Fibroblast of lung (primary cell): Measurements from ENCODE around the gene MAN2C1. TPM values are rescaled to one million over a fixed set of nuclear protein-coding genes. Genes with fewer than 3 reads are reported as not detected.

Experiments
- DNase-seq, 2 donors: peaks; one replicate each; pipeline versions ENCODE4 v3.0.0 to v3.0.0-alpha.2; 2010; ENCODE audit warnings: low read depth in 2 of 2
- H2AFZ ChIP-seq: 2 replicates; pipeline ENCODE4 v1.5.1; 2012; ENCODE audit warnings: low read length, control low read depth, inconsistent platforms
- H3K27ac ChIP-seq: 2 replicates; pipeline ENCODE4 v1.5.1; 2011; ENCODE audit warnings: low read length, control low read depth; ENCODE audit not compliant: insufficient read depth
- H3K27me3 ChIP-seq: 2 replicates; pipeline ENCODE4 v1.5.1; 2011; ENCODE audit warnings: mild to moderate bottlenecking, low read length; ENCODE audit not compliant: control insufficient read depth, insufficient read depth
- H3K36me3 ChIP-seq: 2 replicates; pipeline ENCODE4 v1.5.1; 2011; ENCODE audit warnings: low read length; ENCODE audit not compliant: control insufficient read depth, insufficient read depth
- H3K4me1 ChIP-seq: 2 replicates; pipeline ENCODE4 v1.5.1; 2011; ENCODE audit warnings: low read length; ENCODE audit not compliant: control insufficient read depth, insufficient read depth; ENCODE audit errors: extremely low read depth
- H3K4me2 ChIP-seq: 2 replicates; pipeline ENCODE4 v1.5.1; 2011; ENCODE audit warnings: low read length, control low read depth; ENCODE audit not compliant: insufficient read depth; ENCODE audit errors: extremely low read depth
- H3K4me3 ChIP-seq, 4 experiments: fragments of 200-600 bp in 1 of 4; sonication (generic) in 1 of 4; replicated peaks in 1 of 4; 2 replicates each; pipeline ENCODE4 v1.5.1; 2011 to 2016; ENCODE audit warnings: low read length in 4 of 4, low read depth in 3 of 4, mild to moderate bottlenecking in 3 of 4, control low read depth in 2 of 4, inconsistent platforms in 1 of 4, mixed read lengths in 1 of 4; ENCODE audit not compliant: insufficient read depth in 1 of 4; ENCODE audit errors: control extremely low read depth in 1 of 4
- H3K79me2 ChIP-seq: 2 replicates; pipeline ENCODE4 v1.5.1; 2012; ENCODE audit warnings: mild to moderate bottlenecking, low read length, inconsistent platforms; ENCODE audit not compliant: control insufficient read depth, insufficient read depth
- H3K9ac ChIP-seq: 2 replicates; pipeline ENCODE4 v1.5.1; 2011; ENCODE audit warnings: mild to moderate bottlenecking, low read length, control low read depth; ENCODE audit not compliant: insufficient read depth
- H3K9me3 ChIP-seq: 2 replicates; pipeline ENCODE4 v1.5.1; 2012; ENCODE audit warnings: low read depth, low read length; ENCODE audit not compliant: control insufficient read depth, insufficient read depth
- H4K20me1 ChIP-seq: 2 replicates; pipeline ENCODE4 v1.5.1; 2011; ENCODE audit warnings: low read length; ENCODE audit not compliant: control insufficient read depth, insufficient read depth; ENCODE audit errors: extremely low read depth
- EZH2 ChIP-seq: IDR thresholded peaks from 2 replicates; pipeline ENCODE4 v1.5.1; 2012; ENCODE audit warnings: low read length, control low read depth, mild to moderate bottlenecking; ENCODE audit errors: missing control alignments
- polyA plus RNA-seq, 2 donors: library from polyadenylated mRNA; depleted of rRNA in 1 of 2; stranded (reverse) in 1 of 2; unstranded in 1 of 2; fragments of >200 nt; gene quantifications; 2 replicates each; pipeline ENCODE4 v1.2.1, GENCODE V29; 2011 to 2012; ENCODE audit warnings: missing spikeins in 1 of 2
- total RNA-seq: library from RNA; depleted of rRNA; stranded (reverse); fragments of >200 nt; gene quantifications from 2 replicates; pipeline ENCODE4 v1.2.1, GENCODE V29; 2014
- TF ChIP-seq, protein P1 (sequence below), 2 donors: IDR thresholded peaks in 1 of 2; conservative IDR thresholded peaks in 1 of 2; 1 replicate in 1 of 2; 2 replicates in 1 of 2; pipeline ENCODE4 v1.5.1; 2011 to 2012; ENCODE audit warnings: low read length in 2 of 2, control low read depth in 1 of 2, inconsistent platforms in 1 of 2, low read depth in 1 of 2, mild to moderate bottlenecking in 1 of 2

The MAN2C1 gene
- total and polyA plus RNA-seq, 2 donors (not counting 1 experiment from before 2014, with no cell fraction given): 40.6 to 124 TPM

DNA sequence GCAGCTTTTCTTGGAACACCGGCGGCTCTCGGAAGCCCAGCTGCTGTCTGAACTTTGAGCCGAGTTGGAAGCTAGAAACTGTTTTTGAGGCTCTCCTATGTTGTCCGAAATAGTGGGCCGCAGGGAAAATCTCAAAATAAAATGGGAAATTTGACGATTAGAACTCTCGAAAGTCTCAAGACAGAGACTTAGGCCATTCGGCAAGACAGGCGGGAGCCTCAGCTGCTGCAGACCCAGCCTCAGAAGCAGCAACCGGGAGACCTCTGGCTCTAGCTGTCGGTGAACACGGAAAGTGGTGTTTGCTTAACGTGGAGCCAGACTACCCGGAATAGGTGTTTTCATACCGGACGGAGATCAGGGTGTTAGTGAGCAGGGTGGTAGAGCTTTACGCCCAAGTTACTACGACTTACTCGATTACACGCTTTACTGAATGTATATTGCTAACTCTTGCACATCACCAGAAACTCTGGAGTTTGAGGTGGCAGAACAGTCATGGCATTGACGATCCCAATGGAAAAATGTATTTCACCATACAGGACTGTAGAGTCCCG is 357 bp upstream of the MAN2C1 start:
- Histone ChIP-seq H3K79me2 (peaks cover 8% of the 10 kb centered on the region), H3K9me3 (no peaks in the 10 kb centered on the region), H3K4me2 (peak overlapping the region; percentile 100), H3K4me3 (peak overlapping the region; percentile 63 to 88 (median 73)), H4K20me1 (no peaks in the 10 kb centered on the region), H3K4me1 (peaks cover 9% of the 10 kb centered on the region), H3K36me3 (peaks cover 16% of the 10 kb centered on the region), H3K27me3 (no peaks in the 10 kb centered on the region), H2AFZ (peak overlapping the region; percentile 73), H3K9ac (peak overlapping the region; percentile 92), H3K27ac (peak overlapping the region; percentile 86)
- TF ChIP-seq EZH2: no peak
- TF ChIP-seq, protein P1, sequence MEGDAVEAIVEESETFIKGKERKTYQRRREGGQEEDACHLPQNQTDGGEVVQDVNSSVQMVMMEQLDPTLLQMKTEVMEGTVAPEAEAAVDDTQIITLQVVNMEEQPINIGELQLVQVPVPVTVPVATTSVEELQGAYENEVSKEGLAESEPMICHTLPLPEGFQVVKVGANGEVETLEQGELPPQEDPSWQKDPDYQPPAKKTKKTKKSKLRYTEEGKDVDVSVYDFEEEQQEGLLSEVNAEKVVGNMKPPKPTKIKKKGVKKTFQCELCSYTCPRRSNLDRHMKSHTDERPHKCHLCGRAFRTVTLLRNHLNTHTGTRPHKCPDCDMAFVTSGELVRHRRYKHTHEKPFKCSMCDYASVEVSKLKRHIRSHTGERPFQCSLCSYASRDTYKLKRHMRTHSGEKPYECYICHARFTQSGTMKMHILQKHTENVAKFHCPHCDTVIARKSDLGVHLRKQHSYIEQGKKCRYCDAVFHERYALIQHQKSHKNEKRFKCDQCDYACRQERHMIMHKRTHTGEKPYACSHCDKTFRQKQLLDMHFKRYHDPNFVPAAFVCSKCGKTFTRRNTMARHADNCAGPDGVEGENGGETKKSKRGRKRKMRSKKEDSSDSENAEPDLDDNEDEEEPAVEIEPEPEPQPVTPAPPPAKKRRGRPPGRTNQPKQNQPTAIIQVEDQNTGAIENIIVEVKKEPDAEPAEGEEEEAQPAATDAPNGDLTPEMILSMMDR (conservative IDR thresholded peaks at IDR 0.05 in 1 of 2, IDR thresholded peaks at IDR 0.05 in 1 of 2; ENCODE audit: low read depth in 1 of 2, low read length in 2 of 2): no peak
- peak; percentile 19 to 39 for DNase-seq

DNA sequence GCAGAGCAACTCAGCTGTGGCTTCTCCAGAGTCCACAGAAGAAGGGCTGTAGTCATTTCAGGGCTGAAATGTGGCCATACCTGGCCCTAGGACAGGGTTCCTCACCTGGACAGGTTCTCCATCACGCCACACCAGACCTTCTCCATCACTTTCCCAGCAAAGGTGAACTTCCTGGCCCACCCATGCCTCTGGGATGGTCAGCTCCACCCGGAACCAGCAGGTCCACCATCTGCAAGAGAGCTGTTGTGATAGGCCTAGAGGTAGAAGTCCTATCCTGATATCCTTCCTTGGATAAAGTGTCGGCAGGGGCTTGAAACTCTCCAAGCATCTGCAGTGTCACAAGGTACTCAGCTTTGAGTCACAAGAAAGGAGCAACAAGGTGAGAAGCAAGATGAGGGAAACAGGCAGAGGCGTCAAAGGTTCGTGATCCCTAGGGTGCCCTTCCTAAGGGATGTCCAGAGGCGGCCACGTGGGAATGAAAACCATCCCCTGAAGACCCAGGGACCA is 948 bp downstream of the MAN2C1 start:
- Histone ChIP-seq H3K27me3 (no peaks in the 10 kb centered on the region), H2AFZ (no peak overlapping the region), H4K20me1 (no peaks in the 10 kb centered on the region), H3K79me2 (peaks cover 8% of the 10 kb centered on the region), H3K9ac (no peak overlapping the region), H3K27ac (peak overlapping the region; percentile 86), H3K4me1 (peaks cover 9% of the 10 kb centered on the region), H3K9me3 (no peaks in the 10 kb centered on the region), H3K4me3 (peak overlapping the region; percentile 63 to 88 (median 73)), H3K4me2 (peak overlapping the region; percentile 72), H3K36me3 (peaks cover 14% of the 10 kb centered on the region)
- TF ChIP-seq, protein P1 (conservative IDR thresholded peaks at IDR 0.05 in 1 of 2, IDR thresholded peaks at IDR 0.05 in 1 of 2; ENCODE audit: low read depth in 1 of 2, low read length in 2 of 2): no peak
- no peak for TF ChIP-seq EZH2
- DNase-seq: no peak

DNA sequence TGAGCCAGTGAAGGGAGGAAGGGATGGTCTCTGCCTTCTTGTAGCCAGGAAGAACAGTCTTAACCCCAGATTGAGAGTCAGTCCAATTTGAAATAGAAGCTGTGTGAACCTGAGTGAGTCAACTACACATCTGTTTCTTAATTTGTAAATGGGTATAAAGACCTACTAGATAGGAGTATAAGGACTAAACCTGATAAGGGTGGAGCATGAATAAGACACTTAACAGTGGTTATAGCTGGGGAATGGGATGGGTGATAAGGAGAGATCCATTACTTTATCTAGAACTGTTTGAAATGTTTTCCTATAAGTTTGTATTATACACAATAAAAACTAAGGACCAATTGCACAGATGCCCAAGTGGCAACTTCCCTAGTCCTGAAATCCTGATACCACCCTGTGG is 1.4 kb downstream of the MAN2C1 start:
- DNase-seq: no peak
- no peaks in the 10 kb centered on the region for H3K27me3 ChIP-seq
- H3K9me3 ChIP-seq: no peaks in the 10 kb centered on the region
- H3K9ac ChIP-seq: no peak overlapping the region
- H3K4me2 ChIP-seq: no peak overlapping the region
- H3K4me3 ChIP-seq: no peak overlapping the region
- TF ChIP-seq EZH2: no peak
- TF ChIP-seq, protein P1 (conservative IDR thresholded peaks at IDR 0.05 in 1 of 2, IDR thresholded peaks at IDR 0.05 in 1 of 2; ENCODE audit: low read depth in 1 of 2, low read length in 2 of 2): no peak
- H4K20me1 ChIP-seq: no peaks in the 10 kb centered on the region
- H3K36me3 ChIP-seq: peaks cover 17% of the 10 kb centered on the region
- peaks cover 8% of the 10 kb centered on the region for H3K79me2 ChIP-seq
- H3K4me1 ChIP-seq: peaks cover 9% of the 10 kb centered on the region
- H2AFZ ChIP-seq: no peak overlapping the region
- no peak overlapping the region for H3K27ac ChIP-seq
